SH-SY5Y (cell line): ENCODE measurements around the gene EDEM1.

Source experiments
- GATA2 ChIP-seq: IDR thresholded peaks from 2 replicates; pipeline ENCODE4 v1.6.1; 2011; ENCODE audit warnings: mild to moderate bottlenecking, low read depth, low read length
- GATA3 ChIP-seq: IDR thresholded peaks from 2 replicates; pipeline ENCODE4 v1.6.1; 2011; ENCODE audit warnings: low read depth, mild to moderate bottlenecking, low read length, moderate library complexity

Gene EDEM1

DNA sequence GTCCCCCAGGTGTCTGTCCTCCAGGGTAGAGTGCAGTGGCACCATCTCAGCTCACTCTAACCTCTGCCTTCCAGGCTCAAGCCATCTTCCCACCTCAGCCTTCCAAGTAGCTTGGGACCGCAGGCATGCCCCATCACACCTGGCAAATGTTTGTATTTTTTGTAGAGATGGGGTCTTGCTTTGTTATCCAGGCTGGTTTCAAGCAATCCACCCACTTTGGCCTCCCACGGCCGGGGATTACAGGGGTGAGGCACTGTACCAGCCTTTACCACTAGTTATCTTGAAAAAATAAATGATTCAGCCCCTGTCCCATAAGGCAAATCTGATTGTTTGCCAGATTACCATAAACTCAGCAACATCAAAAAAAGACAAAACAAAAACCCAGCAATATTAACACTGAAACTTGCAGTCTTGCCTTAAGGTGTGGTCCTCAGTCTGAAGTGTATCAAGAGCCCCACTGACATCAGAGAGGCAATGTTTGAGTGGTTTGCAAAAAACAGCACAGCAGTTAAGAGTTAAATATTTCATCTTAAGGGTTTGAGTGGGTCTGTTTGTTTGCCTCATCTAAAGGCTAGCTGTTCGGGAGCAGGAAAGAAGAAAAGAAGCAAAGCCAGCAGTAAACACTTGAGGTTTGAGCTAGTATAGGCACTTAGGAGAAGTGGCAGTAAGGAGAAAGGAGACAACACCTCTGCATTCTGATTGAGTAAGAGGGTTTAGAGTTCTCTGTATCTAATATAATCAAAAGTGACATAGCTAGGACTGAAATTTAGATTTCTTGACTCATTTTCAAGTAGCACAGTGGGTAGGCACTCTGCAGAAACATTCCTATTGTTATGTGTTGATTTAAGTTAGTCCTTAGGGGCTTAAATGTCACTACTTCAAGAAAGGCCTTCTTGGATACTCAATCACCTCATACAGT lies 26.3 kb upstream of the EDEM1 start:
- TF ChIP-seq GATA2 (no peak), GATA3 (no peak)

DNA sequence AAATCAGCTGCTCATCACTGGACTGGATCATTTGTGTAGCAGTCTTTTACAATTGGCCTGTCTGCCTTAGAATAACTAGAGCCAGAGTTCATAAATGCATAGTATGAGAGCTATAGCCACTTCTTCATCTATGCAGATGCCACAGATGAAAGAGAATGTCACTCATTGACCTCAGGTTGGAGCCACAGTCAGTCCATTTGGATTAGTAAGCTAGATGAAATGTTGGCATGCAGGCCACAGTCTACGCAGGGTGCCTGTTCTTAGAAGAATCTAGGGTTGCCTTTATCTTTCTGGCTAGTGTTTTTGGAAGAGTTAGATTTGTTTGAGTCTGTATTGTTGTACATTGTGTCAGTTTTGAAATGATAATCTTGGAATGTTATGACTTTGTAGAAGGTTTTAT lies 25.4 kb upstream of the EDEM1 start:
- no peak for TF ChIP-seq GATA3
- TF ChIP-seq GATA2 = no peak

DNA sequence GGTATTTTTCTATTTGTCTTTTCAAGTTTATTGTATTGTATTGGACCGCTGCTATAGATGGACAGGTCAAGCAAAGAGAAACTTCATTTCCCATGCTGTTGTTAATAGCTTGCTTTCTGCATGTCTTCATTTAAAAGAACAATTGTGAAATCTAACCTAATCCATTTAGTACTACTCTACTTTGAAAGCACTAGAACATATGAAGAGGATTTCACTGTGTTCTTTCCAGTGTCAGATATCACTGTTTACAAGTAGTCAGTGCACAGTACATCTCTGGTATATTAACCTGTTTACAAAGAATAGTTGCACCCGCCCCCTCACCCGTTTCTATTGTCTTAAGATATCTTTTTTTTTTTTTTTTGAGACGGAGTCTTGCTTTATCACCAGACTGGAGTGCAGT lies 21.8 kb upstream of the EDEM1 start:
- TF ChIP-seq GATA3 (no peak), GATA2 (no peak)

DNA sequence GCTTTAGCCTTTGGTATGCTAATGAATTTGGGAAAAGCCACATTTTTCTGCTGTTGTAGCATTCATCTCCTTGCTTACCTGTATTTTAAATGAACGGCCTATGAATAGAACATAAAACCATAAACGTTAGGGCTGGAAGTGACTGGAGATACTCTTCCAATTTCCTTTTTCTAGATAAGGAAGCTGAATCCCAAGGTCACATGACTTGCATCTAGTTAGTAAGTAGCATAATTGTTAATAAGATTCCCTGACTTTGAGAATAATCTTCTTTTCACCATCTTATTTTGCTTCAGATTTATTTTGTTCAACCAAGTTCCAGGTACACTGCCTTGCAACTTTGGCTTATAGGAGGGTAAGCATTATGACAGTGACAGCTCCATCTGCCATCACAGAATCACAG lies 20.7 kb upstream of the EDEM1 start:
- TF ChIP-seq GATA2 = no peak
- no peak for TF ChIP-seq GATA3

DNA sequence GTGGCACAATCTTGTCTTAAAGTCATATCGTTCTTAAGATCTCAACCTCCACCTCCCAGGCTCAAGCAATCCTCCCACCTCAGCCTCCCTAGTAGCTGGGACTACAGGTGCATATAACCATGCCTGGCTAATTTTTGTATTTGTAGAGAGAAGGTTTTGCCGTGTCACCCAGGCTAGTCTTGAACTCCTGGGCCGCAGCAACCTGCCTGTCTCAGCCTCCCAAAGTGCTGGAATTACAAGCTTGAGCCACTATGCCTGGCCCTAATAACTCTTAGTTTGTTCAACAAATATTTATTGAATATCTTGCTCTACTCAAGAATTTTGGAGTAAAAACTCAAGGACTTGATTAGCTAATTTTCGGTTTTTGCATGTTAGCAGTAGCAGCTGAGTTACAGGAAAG lies 19.4 kb upstream of the EDEM1 start:
- no peak for TF ChIP-seq GATA2

DNA sequence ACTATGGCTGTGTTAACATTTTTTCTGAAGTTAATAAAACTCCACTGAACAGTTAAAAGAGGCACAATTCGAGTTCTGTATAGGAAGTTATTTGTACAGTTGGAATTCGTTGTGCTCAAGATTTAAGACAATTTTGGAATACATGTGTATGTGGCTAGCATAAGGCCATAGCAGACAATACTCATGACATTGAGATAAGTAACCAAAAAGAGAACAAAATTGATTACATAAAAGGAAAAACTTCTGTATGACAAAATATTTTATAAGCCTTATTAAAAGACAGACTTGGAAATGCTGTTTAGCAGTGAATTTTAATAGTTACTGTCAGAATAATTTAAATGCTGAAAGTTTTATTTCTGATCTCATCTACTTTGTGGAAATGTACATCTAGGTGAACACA lies 17.7 kb upstream of the EDEM1 start:
- TF ChIP-seq GATA3 (no peak), GATA2 (no peak)

DNA sequence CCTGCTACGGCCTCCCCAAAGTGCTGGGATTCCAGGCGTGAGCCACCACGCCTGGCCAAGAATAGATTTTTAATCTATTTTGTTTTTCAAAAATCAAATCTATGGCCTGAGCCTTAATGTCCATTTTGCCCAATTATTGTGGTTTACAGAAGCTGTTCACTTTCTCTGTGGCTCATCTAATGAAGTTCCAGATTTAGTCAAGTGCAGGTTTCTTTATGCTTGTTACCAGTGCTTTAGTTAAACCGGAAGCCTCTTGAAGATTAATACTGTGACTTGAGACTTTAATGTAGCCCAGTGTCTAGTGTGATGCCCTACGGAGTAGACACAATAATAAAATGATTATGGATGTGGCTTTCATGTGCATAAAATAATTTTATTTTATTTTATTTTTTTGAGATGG lies 16.5 kb upstream of the EDEM1 start:
- TF ChIP-seq GATA2 (no peak), GATA3 (no peak)

DNA sequence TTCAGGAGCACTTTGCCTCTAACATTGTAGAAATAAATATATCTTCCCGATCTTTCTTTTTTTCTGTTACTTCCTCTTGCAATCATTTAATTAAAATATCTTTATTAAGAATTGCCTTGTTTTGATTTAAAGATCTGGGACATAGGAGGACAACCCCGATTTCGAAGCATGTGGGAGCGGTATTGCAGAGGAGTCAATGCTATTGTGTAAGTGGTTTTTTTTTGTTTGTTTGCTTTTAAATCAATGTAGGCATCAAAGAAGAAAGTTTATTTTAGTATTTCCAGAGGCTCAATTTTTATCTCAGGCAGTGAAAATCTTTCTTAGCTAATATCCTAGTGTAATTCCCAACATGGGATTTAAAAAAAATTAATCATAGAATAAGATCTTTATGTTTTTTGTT lies 15.5 kb upstream of the EDEM1 start:
- no peak for TF ChIP-seq GATA2
- TF ChIP-seq GATA3 = no peak

DNA sequence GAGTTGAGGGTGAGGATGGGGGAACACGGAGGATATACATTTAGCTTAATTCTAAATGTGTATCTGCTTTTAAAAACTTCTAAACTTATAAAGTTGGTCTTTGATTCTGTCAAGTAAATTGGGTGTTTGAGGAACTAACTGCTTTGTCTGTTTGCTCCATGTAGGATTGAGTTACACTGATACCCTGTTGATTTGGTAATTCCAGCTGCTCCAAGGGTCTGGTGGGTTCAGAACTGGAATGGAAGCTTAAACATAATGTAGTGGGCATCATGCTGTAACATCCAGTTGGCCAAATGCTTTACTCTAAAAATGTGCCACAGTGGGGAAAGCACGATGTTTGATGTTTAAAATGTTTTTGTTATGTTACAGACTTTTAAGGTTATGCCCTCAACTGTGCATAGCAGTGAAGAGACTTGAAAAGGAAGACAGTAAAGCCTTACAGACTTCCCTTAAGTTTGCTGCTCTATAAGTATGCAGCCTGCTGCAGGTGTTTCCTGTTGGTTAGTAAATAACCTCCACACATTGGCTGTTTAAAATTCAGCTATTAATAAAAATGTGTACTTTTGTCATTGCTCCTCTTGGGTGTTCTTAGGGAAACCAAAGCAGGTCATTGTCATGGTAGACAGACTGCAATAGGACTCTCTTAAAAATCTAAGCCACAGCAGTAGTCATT lies 5.9 kb upstream of the EDEM1 start:
- TF ChIP-seq GATA2 = no peak
- TF ChIP-seq GATA3 = no peak

DNA sequence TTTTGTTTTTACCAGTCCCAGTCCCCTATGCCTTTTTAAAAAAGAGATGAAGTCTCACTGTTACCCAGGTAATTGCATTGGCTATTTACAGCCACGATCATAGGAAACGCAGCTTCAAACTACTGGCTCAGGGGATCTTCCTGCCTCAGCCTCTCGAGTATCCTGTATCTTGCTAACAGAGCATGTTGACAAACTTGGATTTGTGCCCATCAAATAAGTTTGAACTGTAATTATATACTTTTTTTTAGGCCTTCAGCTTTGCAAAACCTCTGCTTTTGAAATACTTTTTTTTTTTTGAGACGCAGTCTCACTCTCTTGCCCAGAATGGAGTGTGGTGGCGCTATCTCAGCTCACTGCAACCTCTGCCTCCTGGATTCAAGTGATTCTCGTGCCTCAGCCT lies 3.0 kb upstream of the EDEM1 start:
- TF ChIP-seq GATA2 (no peak), GATA3 (no peak)

DNA sequence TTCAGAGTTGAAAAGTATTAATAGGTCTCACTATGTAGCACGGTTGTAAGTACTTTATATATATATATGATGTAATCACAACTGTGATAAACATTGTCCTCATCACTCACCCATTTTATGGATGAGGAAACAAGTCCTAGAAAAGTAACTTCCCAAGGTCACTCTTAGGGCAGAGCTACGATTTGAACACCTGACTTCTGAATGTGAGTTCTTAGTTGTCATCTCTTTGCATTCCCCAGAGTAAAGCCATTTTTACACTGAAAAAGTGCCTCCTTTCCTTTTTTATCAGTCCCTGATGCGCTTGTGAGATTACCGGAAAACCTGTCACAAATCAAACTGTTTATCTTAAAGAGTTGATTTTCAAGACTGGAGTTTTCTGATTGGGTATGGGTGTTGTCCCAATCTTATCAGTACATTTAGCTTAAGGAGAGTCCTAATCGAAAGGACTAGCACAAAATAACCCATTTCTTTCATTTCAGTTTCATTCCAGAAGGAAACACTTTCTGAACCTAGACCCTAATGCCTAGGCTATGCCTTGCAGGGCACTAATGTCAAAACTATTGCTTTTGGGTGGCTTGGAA lies 2.3 kb upstream of the EDEM1 start:
- TF ChIP-seq GATA2 (no peak), GATA3 (no peak)

DNA sequence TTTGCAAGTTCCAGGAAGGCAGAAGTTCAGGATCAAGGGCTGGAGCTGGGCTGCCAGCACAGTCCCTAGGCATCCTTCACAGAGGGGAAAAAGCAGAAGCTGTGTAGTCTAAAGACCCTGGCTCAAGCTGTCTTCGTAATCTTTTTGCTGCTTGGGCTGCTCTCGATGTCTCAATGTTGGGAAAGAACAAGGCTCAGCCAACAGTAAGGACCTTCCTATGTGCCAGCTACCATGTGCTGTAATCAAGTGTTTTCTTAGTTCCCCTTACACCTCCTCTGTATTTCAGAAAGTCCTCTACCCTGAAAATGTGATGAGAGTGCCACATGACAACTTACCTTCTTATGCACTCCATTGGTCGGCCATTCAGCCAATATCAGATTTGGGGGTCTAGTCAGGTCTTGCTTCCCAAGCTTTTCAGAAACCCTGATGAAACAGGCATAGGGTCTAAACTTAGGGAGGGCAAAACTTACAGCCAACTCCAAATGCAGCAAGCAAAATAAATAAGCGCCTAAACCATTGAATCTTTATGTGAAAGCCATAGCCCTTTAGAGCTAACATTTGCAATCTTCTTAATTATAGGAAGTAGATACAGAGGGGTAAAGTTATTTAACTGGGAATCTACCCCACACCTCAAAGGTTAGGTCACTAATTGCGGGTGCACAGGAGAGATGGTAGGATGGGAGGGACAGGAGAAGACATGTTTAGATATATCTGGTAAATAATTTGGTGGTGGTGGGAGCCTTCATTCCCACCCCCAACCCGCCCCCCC lies 1.2 kb upstream of the EDEM1 start:
- TF ChIP-seq GATA2 (no peak), GATA3 (no peak)

DNA sequence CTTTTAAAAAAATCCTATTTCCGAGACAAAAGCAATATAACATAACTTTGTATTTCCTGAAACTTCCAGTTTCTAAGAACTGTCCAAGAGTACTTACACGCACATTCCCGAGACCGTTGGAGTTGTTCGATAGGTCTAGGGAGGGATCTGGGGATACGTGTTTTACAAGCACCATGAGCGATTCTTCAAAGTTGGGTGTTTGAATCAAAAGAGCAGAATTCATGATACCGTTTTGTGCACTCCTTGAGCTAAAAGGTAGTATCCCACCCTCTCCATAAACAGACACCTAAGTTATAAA lies 700 bp upstream of the EDEM1 start:
- TF ChIP-seq GATA2 = no peak
- no peak for TF ChIP-seq GATA3

DNA sequence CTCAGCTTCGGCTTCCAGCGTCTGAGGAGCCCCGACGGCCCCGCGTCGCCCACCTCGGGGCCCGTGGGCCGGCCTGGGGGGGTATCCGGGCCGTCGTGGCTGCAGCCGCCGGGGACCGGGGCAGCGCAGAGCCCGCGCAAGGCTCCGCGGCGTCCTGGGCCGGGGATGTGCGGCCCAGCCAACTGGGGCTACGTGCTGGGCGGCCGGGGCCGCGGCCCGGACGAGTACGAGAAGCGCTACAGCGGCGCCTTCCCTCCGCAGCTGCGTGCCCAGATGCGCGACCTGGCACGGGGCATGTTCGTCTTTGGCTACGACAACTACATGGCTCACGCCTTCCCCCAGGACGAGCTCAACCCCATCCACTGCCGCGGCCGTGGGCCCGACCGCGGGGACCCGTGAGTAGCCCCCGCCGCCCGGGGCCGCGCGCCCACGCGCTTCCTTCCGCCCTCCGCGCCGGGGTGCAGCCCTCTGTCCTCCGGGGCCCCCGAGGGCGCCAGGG lies 462 bp downstream of the EDEM1 start:
- no peak for TF ChIP-seq GATA2
- no peak for TF ChIP-seq GATA3
